Measurements from ENCODE around the gene RAI1. TPM values are rescaled to one million over a fixed set of nuclear protein-coding genes. Genes with fewer than 3 reads are reported as not detected.

RAI1 gene
- total and polyA plus RNA-seq, 2 experiments from 2014 or later, result 0.87 to 0.89 TPM

GRCh38 chr17:17748604-17749003 lies 67.3 kb downstream of the RAI1 start (continued):
- TF ChIP-seq, protein P1, sequence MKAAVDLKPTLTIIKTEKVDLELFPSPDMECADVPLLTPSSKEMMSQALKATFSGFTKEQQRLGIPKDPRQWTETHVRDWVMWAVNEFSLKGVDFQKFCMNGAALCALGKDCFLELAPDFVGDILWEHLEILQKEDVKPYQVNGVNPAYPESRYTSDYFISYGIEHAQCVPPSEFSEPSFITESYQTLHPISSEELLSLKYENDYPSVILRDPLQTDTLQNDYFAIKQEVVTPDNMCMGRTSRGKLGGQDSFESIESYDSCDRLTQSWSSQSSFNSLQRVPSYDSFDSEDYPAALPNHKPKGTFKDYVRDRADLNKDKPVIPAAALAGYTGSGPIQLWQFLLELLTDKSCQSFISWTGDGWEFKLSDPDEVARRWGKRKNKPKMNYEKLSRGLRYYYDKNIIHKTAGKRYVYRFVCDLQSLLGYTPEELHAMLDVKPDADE (IDR thresholded peaks at IDR 0.05), result no peak
- TF ChIP-seq EZH2 (IDR thresholded peaks at IDR 0.05; ENCODE audit: low read depth, unreplicated experiment) (no peak), EZH2phosphoT487 (IDR thresholded peaks at IDR 0.05; ENCODE audit: unreplicated experiment) (no peak), STAT1 (IDR thresholded peaks at IDR 0.05; ENCODE audit: unreplicated experiment) (no peak), CTCF (conservative IDR thresholded peaks at IDR 0.05; ENCODE audit: low read depth in 2 of 2) (no peak), ZNF331 (CRISPR knock-in tag; IDR thresholded peaks at IDR 0.05; ENCODE audit: low read depth) (no peak), CREB1 (CRISPR knock-in tag; IDR thresholded peaks at IDR 0.05; ENCODE audit: low read depth) (no peak)

DNA sequence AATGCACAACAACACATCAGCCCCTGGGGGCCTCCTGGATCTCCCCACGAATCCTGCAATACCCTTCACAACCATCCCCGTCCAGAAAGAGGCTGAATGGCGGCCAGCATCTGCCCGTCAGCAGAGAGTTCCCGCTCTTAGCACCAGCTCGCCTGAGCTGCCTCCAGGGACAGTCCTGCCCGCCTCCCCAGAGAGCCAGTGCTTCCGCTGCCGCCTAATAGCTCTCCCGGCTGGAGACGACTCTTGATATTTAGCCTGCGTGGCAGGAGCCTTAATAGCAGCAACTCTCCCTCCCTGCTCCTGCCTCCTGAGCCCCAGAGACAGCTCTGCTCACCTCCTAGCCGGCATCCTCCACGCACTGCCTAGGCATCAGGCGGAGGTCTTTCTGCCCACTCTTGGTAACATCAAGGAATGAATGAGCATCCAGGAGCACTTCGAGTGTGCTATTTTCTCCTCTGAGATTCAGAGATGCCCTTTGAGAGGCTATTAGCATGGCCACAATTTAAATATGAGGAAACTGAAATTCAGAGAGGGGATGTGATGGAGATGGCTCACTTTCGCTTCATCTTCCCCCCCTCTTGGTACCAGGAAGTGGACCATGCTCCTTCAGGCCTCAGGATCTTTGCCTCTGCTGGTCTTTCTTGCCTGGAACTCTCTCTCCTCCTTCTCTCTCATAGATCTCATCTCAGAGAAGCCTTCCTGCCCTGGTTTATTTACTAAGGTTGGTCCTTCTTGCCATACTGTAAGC lies 67.9 kb downstream of the RAI1 start:
- H3K4me2 ChIP-seq, result peak overlapping the region; percentile 54
- no peaks in the 10 kb centered on the region for H3K9me2 ChIP-seq (ENCODE audit: insufficient read depth)
- DNase-seq (ENCODE audit: low spot score) (peak; percentile 64), ATAC-seq (peak; percentile 5)
- no peak overlapping the region for H3K27ac ChIP-seq (ENCODE audit: low read depth)
- Mint-ChIP-seq H3K27me3 (ENCODE audit: insufficient read depth, low read depth, poor library complexity) (peaks cover 20% of the 10 kb centered on the region), H3K4me1 (peaks cover 47% of the 10 kb centered on the region), H3K4me3 (peak overlapping the region; percentile 6; the same call in 2 of the 3 replicates), H3K27ac (peak overlapping the region; percentile 77), H3K36me3 (ENCODE audit: low read depth) (no peaks in the 10 kb centered on the region; the same call in 2 of the 3 replicates), H3K9me3 (no peaks in the 10 kb centered on the region)
- peaks cover 31% of the 10 kb centered on the region for H3K4me1 ChIP-seq (ENCODE audit: insufficient read depth)
- H3K79me2 ChIP-seq (replicated peaks; ENCODE audit: insufficient read depth), result no peaks in the 10 kb centered on the region
- no peaks in the 10 kb centered on the region for H3K36me3 ChIP-seq (ENCODE audit: insufficient read depth)
- no peaks in the 10 kb centered on the region for H3K27me3 ChIP-seq (ENCODE audit: insufficient read depth)
- peaks cover 11% of the 10 kb centered on the region; the same call in 1 of the 2 replicates for H3F3A ChIP-seq (replicated peaks; ENCODE audit: low read depth)
- TF ChIP-seq ZNF114 (CRISPR knock-in tag; IDR thresholded peaks at IDR 0.05) (no peak), POLR2AphosphoS5 (IDR thresholded peaks at IDR 0.05; ENCODE audit: low read depth) (no peak), NANOG (IDR thresholded peaks at IDR 0.05; ENCODE audit: borderline replicate concordance) (no peak), EZH2 (IDR thresholded peaks at IDR 0.05; ENCODE audit: low read depth, unreplicated experiment) (no peak), STAT1 (IDR thresholded peaks at IDR 0.05; ENCODE audit: unreplicated experiment) (no peak), ZNF331 (CRISPR knock-in tag; IDR thresholded peaks at IDR 0.05; ENCODE audit: low read depth) (no peak)
- TF ChIP-seq, protein P2, sequence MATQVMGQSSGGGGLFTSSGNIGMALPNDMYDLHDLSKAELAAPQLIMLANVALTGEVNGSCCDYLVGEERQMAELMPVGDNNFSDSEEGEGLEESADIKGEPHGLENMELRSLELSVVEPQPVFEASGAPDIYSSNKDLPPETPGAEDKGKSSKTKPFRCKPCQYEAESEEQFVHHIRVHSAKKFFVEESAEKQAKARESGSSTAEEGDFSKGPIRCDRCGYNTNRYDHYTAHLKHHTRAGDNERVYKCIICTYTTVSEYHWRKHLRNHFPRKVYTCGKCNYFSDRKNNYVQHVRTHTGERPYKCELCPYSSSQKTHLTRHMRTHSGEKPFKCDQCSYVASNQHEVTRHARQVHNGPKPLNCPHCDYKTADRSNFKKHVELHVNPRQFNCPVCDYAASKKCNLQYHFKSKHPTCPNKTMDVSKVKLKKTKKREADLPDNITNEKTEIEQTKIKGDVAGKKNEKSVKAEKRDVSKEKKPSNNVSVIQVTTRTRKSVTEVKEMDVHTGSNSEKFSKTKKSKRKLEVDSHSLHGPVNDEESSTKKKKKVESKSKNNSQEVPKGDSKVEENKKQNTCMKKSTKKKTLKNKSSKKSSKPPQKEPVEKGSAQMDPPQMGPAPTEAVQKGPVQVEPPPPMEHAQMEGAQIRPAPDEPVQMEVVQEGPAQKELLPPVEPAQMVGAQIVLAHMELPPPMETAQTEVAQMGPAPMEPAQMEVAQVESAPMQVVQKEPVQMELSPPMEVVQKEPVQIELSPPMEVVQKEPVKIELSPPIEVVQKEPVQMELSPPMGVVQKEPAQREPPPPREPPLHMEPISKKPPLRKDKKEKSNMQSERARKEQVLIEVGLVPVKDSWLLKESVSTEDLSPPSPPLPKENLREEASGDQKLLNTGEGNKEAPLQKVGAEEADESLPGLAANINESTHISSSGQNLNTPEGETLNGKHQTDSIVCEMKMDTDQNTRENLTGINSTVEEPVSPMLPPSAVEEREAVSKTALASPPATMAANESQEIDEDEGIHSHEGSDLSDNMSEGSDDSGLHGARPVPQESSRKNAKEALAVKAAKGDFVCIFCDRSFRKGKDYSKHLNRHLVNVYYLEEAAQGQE (IDR thresholded peaks at IDR 0.05; ENCODE audit: unreplicated experiment), result no peak
- TF ChIP-seq, protein P1 (IDR thresholded peaks at IDR 0.05), result no peak
- peak overlapping the region; percentile 90 for H2AFZ ChIP-seq
- H4K20me1 ChIP-seq (replicated peaks; ENCODE audit: insufficient read depth), result no peaks in the 10 kb centered on the region
- H3K4me3 ChIP-seq, result no peak overlapping the region

Measured in GM23338 (cell line).